Measurements from ENCODE around the gene TXNRD1. TPM values are rescaled to one million over a fixed set of nuclear protein-coding genes. Genes with fewer than 3 reads are reported as not detected.

The TXNRD1 gene
- total RNA-seq, 4 donors from 2014 or later = 243 to 594 (median 299) TPM

DNA sequence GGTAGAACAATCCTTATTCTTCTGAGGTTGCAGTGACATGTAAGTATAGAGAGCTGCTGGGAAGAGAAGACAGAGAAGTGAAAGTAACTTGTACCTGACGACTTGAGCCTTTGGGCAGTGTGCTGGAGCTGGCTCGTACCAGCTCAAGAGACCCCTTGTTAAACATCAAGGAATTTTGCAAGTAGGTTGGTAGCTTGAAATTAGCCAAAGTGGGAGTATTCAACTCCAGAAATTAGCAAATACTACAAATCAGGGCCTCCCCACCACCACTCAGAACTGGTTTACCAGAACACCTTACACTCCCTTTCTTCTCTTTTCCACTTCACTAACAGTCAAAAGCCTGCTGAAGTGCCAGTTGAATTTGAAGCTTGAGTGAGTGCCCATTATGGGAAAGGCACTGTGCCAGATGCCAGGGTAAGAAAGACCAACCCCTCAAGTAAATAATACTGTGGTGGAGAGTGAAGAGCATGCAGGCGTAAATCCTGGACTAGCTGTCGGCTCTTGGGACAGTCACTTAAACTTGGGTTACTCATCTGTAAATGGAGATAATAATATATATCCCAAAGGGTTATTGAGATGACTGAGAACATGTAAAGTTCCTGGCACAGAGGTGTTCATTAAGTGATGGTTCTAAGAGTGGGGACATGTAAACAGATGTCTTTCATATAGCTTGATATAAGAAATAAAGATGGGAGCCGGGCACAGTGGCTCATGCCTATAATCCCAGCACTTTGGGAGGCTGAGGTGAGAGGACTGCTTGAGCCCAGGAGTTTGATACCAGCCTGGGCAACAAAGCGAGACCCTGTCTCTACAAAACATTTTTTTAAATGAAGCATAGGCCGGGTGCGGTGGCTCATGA, 60.9 kb downstream of the TXNRD1 start:
- 80% methylated on average over 8 of the region's 8 CpGs for WGBS
- Histone ChIP-seq H3K4me3 (peak overlapping the region in 3 of 4 donors; percentile 11 to 30 (median 26)), H3K27me3 (no peaks in the 10 kb centered on the region), H3K36me3 (no peaks in the 10 kb centered on the region), H3K4me1 (peaks cover 0 to 17% (median 14%) of the 10 kb centered on the region in 4 donors), H3K9me3 (no peaks in the 10 kb centered on the region), H3K27ac (replicated peaks in 1 of 4) (peak overlapping the region in 1 of 4 donors; percentile 2)
- intact Hi-C loops (cut with DNase I) = no loop called here
- TF ChIP-seq POLR2A (IDR thresholded peaks at IDR 0.05; ENCODE audit: low read depth) (no peak), EP300 (IDR thresholded peaks at IDR 0.05) (no peak), POLR2AphosphoS5 (IDR thresholded peaks at IDR 0.05) (no peak), CTCF (IDR thresholded peaks at IDR 0.05) (no peak)
- DNase-seq (ENCODE audit: extremely low spot score) = no peak

GRCh38 chr12:104279164-104279563, 63.6 kb downstream of the TXNRD1 start:
- intact Hi-C loops (cut with DNase I) = no loop called here
- Histone ChIP-seq H3K9me3 (no peaks in the 10 kb centered on the region), H3K27ac (replicated peaks in 1 of 4) (no peak overlapping the region), H3K4me3 (no peak overlapping the region), H3K4me1 (peaks cover 0 to 20% (median 14%) of the 10 kb centered on the region in 4 donors), H3K27me3 (no peaks in the 10 kb centered on the region), H3K36me3 (no peaks in the 10 kb centered on the region)
- no peak for DNase-seq (ENCODE audit: extremely low spot score)
- TF ChIP-seq POLR2A (IDR thresholded peaks at IDR 0.05; ENCODE audit: low read depth) (no peak), EP300 (IDR thresholded peaks at IDR 0.05) (no peak), POLR2AphosphoS5 (IDR thresholded peaks at IDR 0.05) (no peak), CTCF (IDR thresholded peaks at IDR 0.05) (no peak)

DNA sequence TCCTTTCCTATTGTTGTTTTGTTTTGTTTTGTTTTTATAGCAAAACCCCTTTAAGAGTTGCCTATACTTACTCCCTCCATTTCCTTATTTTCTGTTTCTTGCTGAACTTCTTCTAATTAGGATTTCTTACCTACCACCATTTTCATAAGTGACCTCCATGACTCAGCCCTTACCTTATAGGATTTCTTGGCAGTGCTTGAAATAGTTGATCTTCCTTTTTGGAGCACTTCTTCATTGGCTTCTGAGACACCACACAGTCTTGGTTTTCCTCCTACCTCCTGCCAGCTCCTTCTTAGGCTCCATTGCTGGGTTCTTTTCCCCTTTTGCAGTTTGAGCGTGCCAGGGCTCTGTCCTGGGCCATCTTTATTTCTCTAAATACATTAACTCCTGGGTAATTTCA, 64.5 kb downstream of the TXNRD1 start:
- DNase-seq (ENCODE audit: extremely low spot score) = no peak
- Histone ChIP-seq H3K27ac (replicated peaks in 1 of 4) (peak overlapping the region in 3 of 4 donors; percentile 16 to 28 (median 25)), H3K4me3 (no peak overlapping the region), H3K27me3 (no peaks in the 10 kb centered on the region), H3K36me3 (no peaks in the 10 kb centered on the region), H3K4me1 (peaks cover 2 to 22% (median 14%) of the 10 kb centered on the region in 4 donors), H3K9me3 (no peaks in the 10 kb centered on the region)
- no peak for TF ChIP-seq EP300 (IDR thresholded peaks at IDR 0.05)
- TF ChIP-seq POLR2AphosphoS5 (IDR thresholded peaks at IDR 0.05) = no peak
- TF ChIP-seq POLR2A (IDR thresholded peaks at IDR 0.05; ENCODE audit: low read depth) = no peak
- no peak for TF ChIP-seq CTCF (IDR thresholded peaks at IDR 0.05)
- 92% methylated on average over 1 of the region's 1 CpG for WGBS
- intact Hi-C loops (cut with DNase I) = no loop called here

- DNase-seq (ENCODE audit: extremely low spot score) = no peak
- H3K36me3 ChIP-seq = no peaks in the 10 kb centered on the region
- 74% methylated on average over 4 of the region's 4 CpGs for WGBS
- no peaks in the 10 kb centered on the region for H3K9me3 ChIP-seq
- H3K27ac ChIP-seq (replicated peaks in 1 of 4) = peak overlapping the region in 3 of 4 donors; percentile 16 to 28 (median 25)
- TF ChIP-seq CTCF (IDR thresholded peaks at IDR 0.05) (no peak), POLR2A (IDR thresholded peaks at IDR 0.05; ENCODE audit: low read depth) (no peak), EP300 (IDR thresholded peaks at IDR 0.05) (no peak), POLR2AphosphoS5 (IDR thresholded peaks at IDR 0.05) (peak in 1 of 2 donors; percentile 20)
- no peak overlapping the region for H3K4me3 ChIP-seq
- H3K4me1 ChIP-seq = peaks cover 10 to 30% (median 20%) of the 10 kb centered on the region in 4 donors
- no peaks in the 10 kb centered on the region for H3K27me3 ChIP-seq
- intact Hi-C loops (cut with DNase I) = no loop called here
Measured at GRCh38 chr12:104280717-104281458, 65.3 kb downstream of the TXNRD1 start.

Data from esophagus muscularis mucosa (tissue), 4 donors.